H1 (cell line): ENCODE data around the gene FBXL17. TPM values are rescaled to one million over a fixed set of nuclear protein-coding genes. Genes with fewer than 3 reads are reported as not detected.

Experiments used
- CTCF ChIA-PET: fragments of 300-600 bp; sonication (Branson Sonifier 250); formaldehyde crosslinking; loops from one replicate; lab custom pipeline; 2021; ENCODE audit not compliant: partially characterized antibody; lab: Charles Lee
- POLR2A ChIA-PET: fragments of 300-600 bp; sonication (Branson Sonifier 250); formaldehyde crosslinking; loops from one replicate; lab custom pipeline; 2021; ENCODE audit warnings: inconsistent platforms; ENCODE audit not compliant: partially characterized antibody; lab: Charles Lee
- DNase-seq, 2 experiments: peaks; one replicate each; pipeline versions ENCODE4 v3.0.0 to v3.0.0-alpha.2; 2010 to 2022; ENCODE audit warnings: low spot score in 2 of 2, low read depth in 1 of 2, mixed read lengths in 1 of 2
- FAIRE-seq: peaks from 2 replicates; lab custom pipeline; 2011; peaks lifted over from hg19 to GRCh38; lab: Jason Lieb, UNC
- H2AFZ ChIP-seq: 2 replicates; pipeline ENCODE4 v1.8.1; 2012; ENCODE audit warnings: low read length, inconsistent platforms
- H2AK5ac ChIP-seq: 2 replicates; pipeline ENCODE4 v1.6.1; 2013; ENCODE audit warnings: low read depth, low read length
- H2BK120ac ChIP-seq: replicated peaks from 2 replicates; pipeline ENCODE3; 2013; ENCODE audit warnings: low read depth, low read length, inconsistent platforms
- H2BK12ac ChIP-seq: 2 replicates; pipeline ENCODE4 v1.6.1; 2013; ENCODE audit warnings: low read depth, low read length
- H2BK15ac ChIP-seq: 2 replicates; pipeline ENCODE4 v1.6.1; 2013; ENCODE audit warnings: low read length
- H2BK20ac ChIP-seq: 2 replicates; pipeline ENCODE4 v1.6.1; 2013; ENCODE audit warnings: low read length
- H2BK5ac ChIP-seq: 2 replicates; pipeline ENCODE4 v1.6.1; 2013; ENCODE audit warnings: low read depth, low read length
- H3K14ac ChIP-seq: 2 replicates; pipeline ENCODE4 v1.6.1; 2013; ENCODE audit warnings: inconsistent platforms; ENCODE audit not compliant: insufficient read length
- H3K18ac ChIP-seq: 2 replicates; pipeline ENCODE4 v1.6.1; 2013; ENCODE audit warnings: low read length; ENCODE audit errors: extremely low read depth
- H3K23ac ChIP-seq: 2 replicates; pipeline ENCODE4 v1.6.1; 2013; ENCODE audit warnings: inconsistent platforms; ENCODE audit not compliant: insufficient read length
- H3K23me2 ChIP-seq: 2 replicates; pipeline ENCODE4 v1.6.1; 2013; ENCODE audit warnings: low read depth, low read length
- H3K27ac ChIP-seq: 2 replicates; pipeline ENCODE4 v1.6.1; 2011; ENCODE audit warnings: low read depth, low read length, inconsistent platforms
- H3K27me3 ChIP-seq, 4 experiments: replicated peaks in 1 of 4; 1 replicate in 1 of 4; 2 replicates in 3 of 4; pipeline versions ENCODE4 v1.6.1 to v1.8.1; 2011 to 2013; ENCODE audit warnings: low read length in 3 of 4, mild to moderate bottlenecking in 3 of 4, inconsistent platforms in 2 of 4, mixed read lengths in 2 of 4, moderate library complexity in 1 of 4; ENCODE audit not compliant: control insufficient read depth in 3 of 4, insufficient read depth in 3 of 4; ENCODE audit errors: extremely low read depth in 1 of 4
- H3K36me3 ChIP-seq, 4 experiments: 2 replicates each; pipeline versions ENCODE4 v1.6.1 to v1.8.1; 2011 to 2013; ENCODE audit warnings: mild to moderate bottlenecking in 4 of 4, low read length in 3 of 4, moderate library complexity in 2 of 4, control low read depth in 1 of 4, inconsistent platforms in 1 of 4; ENCODE audit not compliant: insufficient read depth in 4 of 4, control insufficient read depth in 2 of 4
- H3K4ac ChIP-seq: replicated peaks from 2 replicates; pipeline ENCODE3; 2013; ENCODE audit warnings: low read length, low read depth, mixed read lengths, inconsistent platforms; ENCODE audit not compliant: insufficient read length
- H3K4me1 ChIP-seq, 4 experiments: replicated peaks in 1 of 4; 1 replicate in 1 of 4; 2 replicates in 3 of 4; pipeline versions ENCODE4 v1.6.1 to v1.8.1; 2011 to 2013; ENCODE audit warnings: low read length in 3 of 4, inconsistent platforms in 2 of 4, mixed read lengths in 1 of 4; ENCODE audit not compliant: insufficient read depth in 4 of 4, control insufficient read depth in 3 of 4
- H3K4me2 ChIP-seq, 2 experiments: 2 replicates each; pipeline versions ENCODE4 v1.6.1 to v1.8.1; 2011 to 2013; ENCODE audit warnings: low read depth in 2 of 2, low read length in 2 of 2, control low read depth in 1 of 2, inconsistent platforms in 1 of 2, mild to moderate bottlenecking in 1 of 2; ENCODE audit not compliant: insufficient read depth in 1 of 2
- H3K4me3 ChIP-seq, 4 experiments: fragments of 200-600, 300-600 bp in 1 of 4; sonication (generic), shearing (Covaris generic), sonication (Bioruptor Twin) in 1 of 4; 2 replicates each; pipeline versions ENCODE4 v1.5.1 to v1.8.1; 2011 to 2016; ENCODE audit warnings: low read length in 4 of 4, low read depth in 3 of 4, control low read depth in 2 of 4, inconsistent platforms in 2 of 4, mild to moderate bottlenecking in 2 of 4, mixed read lengths in 1 of 4, moderate library complexity in 1 of 4; ENCODE audit not compliant: insufficient read depth in 2 of 4; ENCODE audit errors: extremely low read depth in 1 of 4
- H3K56ac ChIP-seq: replicated peaks from 2 replicates; pipeline ENCODE3; 2013; ENCODE audit warnings: low read depth, mild to moderate bottlenecking, mixed read lengths, low read length, inconsistent platforms; ENCODE audit not compliant: insufficient read length
- H3K79me1 ChIP-seq: 2 replicates; pipeline ENCODE4 v1.6.1; 2013; ENCODE audit warnings: low read depth, low read length, control low read depth
- H3K79me2 ChIP-seq, 2 experiments: 2 replicates each; pipeline versions ENCODE4 v1.6.1 to v1.8.1; 2012 to 2013; ENCODE audit warnings: low read length in 2 of 2, mild to moderate bottlenecking in 2 of 2, inconsistent platforms in 1 of 2; ENCODE audit not compliant: insufficient read depth in 2 of 2, control insufficient read depth in 1 of 2
- H3K9ac ChIP-seq, 4 experiments: replicated peaks in 1 of 4; 1 replicate in 1 of 4; 2 replicates in 3 of 4; pipeline versions ENCODE4 v1.6.1 to v1.8.1; 2011 to 2013; ENCODE audit warnings: low read depth in 3 of 4, low read length in 3 of 4, control low read depth in 2 of 4, mild to moderate bottlenecking in 2 of 4, moderate library complexity in 2 of 4, inconsistent platforms in 1 of 4; ENCODE audit errors: extremely low read depth in 1 of 4
- H3K9me3 ChIP-seq, 2 experiments: 2 replicates each; pipeline versions ENCODE4 v1.6.1 to v1.8.1; 2012 to 2013; ENCODE audit warnings: mild to moderate bottlenecking in 2 of 2, moderate library complexity in 2 of 2, control low read depth in 1 of 2, inconsistent platforms in 1 of 2, low read depth in 1 of 2, low read length in 1 of 2, mixed read lengths in 1 of 2; ENCODE audit not compliant: insufficient read depth in 2 of 2
- H4K20me1 ChIP-seq, 2 experiments: replicated peaks in 1 of 2; 2 replicates each; pipeline versions ENCODE3 to v1.8.1; 2011 to 2013; ENCODE audit warnings: inconsistent platforms in 2 of 2, low read length in 2 of 2, mild to moderate bottlenecking in 1 of 2; ENCODE audit not compliant: insufficient read depth in 2 of 2, control insufficient read depth in 1 of 2
- H4K5ac ChIP-seq: 2 replicates; pipeline ENCODE4 v1.6.1; 2013; ENCODE audit warnings: low read length, low read depth, mixed read lengths, inconsistent platforms; ENCODE audit not compliant: insufficient read length
- H4K8ac ChIP-seq: 2 replicates; pipeline ENCODE4 v1.8.0; 2013; ENCODE audit warnings: mild to moderate bottlenecking, moderate library complexity, low read length, inconsistent platforms; ENCODE audit not compliant: insufficient read depth; ENCODE audit errors: extremely low read depth
- H4K91ac ChIP-seq: replicated peaks from 2 replicates; pipeline ENCODE3; 2013; ENCODE audit warnings: low read length, mixed read lengths, inconsistent platforms; ENCODE audit not compliant: insufficient read length
- GABPA ChIP-seq: IDR thresholded peaks from 2 replicates; pipeline ENCODE4 v1.6.1; 2011; ENCODE audit warnings: mild to moderate bottlenecking, low read length, moderate library complexity, borderline replicate concordance; ENCODE audit not compliant: insufficient read depth
- JUND ChIP-seq: IDR thresholded peaks from 2 replicates; pipeline ENCODE4 v1.6.1; 2011; ENCODE audit warnings: mild to moderate bottlenecking, improper control_type of control experiment, low read length
- KDM5A ChIP-seq: fragments of 200-600 bp; IDR thresholded peaks from 2 replicates; pipeline ENCODE4 v1.7.1; 2012; ENCODE audit warnings: mild to moderate bottlenecking, low read length, inconsistent platforms, mixed read lengths
- SP2 ChIP-seq: IDR thresholded peaks from 2 replicates; pipeline ENCODE4 v1.6.1; 2012; ENCODE audit warnings: mild to moderate bottlenecking, low read length, inconsistent platforms
- TAF7 ChIP-seq: optimal IDR thresholded peaks from 2 replicates; pipeline ENCODE3; 2011; ENCODE audit warnings: low read depth, mild to moderate bottlenecking, inconsistent platforms, low read length, moderate library complexity, borderline replicate concordance
- WGBS, 2 experiments: shearing (Covaris generic) in 1 of 2; methylation state at CpG; one replicate each; pipeline versions ENCODE4 v1.1.6 to v1.1.7; 2013 to 2015; ENCODE audit warnings: low lambda C conversion rate in 2 of 2, mixed read lengths in 2 of 2, inconsistent platforms in 1 of 2, low coverage in 1 of 2, missing lambda C conversion rate in 1 of 2; ENCODE audit not compliant: insufficient replicate concordance in 2 of 2, insufficient coverage in 1 of 2, insufficient read length in 1 of 2; ENCODE audit errors: extremely low coverage in 1 of 2, missing lambda C conversion rate in 1 of 2; 5-methylcytosine and 5-hydroxymethylcytosine counted together
- polyA plus RNA-seq, 7 experiments: library from polyadenylated mRNA; depleted of rRNA in 3 of 7; stranded (reverse) in 5 of 7; unstranded in 2 of 7; fragments of >200 nt in 5 of 7; fragments of 200-250 nt in 2 of 7; gene quantifications; 1 replicate in 5 of 7; 2 replicates in 1 of 7; 4 replicates in 1 of 7; pipeline versions ENCODE4 v1.2.1 to v1.2.3, GENCODE V29; 2011 to 2013; ENCODE audit warnings: missing spikeins in 2 of 7, mixed read lengths in 2 of 7
- total RNA-seq: library from RNA; stranded (reverse); fragmentation: NEBNext Ultra II Directional; extraction: Animal tissue kit (Norgen Biotek cat#: 25700); gene quantifications from 2 replicates; pipeline ENCODE4 v1.2.1, GENCODE V29; 2021

FBXL17 gene
- total and polyA plus RNA-seq, 2 of the 8 experiments (the other 6 are each of a cell fraction or from before 2014, with no cell fraction given), result 0.35 to 4.3 TPM

DNA sequence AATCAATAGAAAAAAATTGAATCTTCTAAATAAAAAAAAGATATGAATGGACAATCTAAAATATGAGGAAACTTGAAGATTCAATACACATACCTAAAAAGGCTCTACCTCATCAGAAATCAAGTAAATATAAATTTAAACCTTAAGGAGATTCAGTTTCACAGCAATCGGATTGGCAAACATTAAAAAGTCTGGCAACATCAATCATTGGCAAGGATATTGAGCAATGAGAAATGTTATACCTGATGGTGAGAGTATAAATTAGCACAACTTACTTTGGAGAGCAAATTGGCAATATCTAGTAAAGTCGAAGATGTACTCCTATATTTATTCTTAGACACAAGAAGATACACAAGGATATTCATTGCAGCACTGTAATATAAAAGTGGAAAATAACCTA, 436.8 kb downstream of the FBXL17 start:
- no peak overlapping the region for H2BK20ac ChIP-seq
- no peak overlapping the region for H4K5ac ChIP-seq
- H3K79me2 ChIP-seq, result no peaks in the 10 kb centered on the region
- H2BK120ac ChIP-seq, result no peak overlapping the region
- no peak overlapping the region for H2BK12ac ChIP-seq
- no peaks in the 10 kb centered on the region; the same call in 1 of the 2 replicates for H3K23me2 ChIP-seq
- H2BK15ac ChIP-seq, result no peak overlapping the region
- H4K20me1 ChIP-seq, result no peaks in the 10 kb centered on the region
- no peak for FAIRE-seq
- no peak for DNase-seq
- H3K27me3 ChIP-seq, result no peaks in the 10 kb centered on the region
- H3K56ac ChIP-seq, result no peak overlapping the region
- H3K36me3 ChIP-seq, result no peaks in the 10 kb centered on the region
- CTCF ChIA-PET, result no interaction called here
- TF ChIP-seq GABPA (no peak), SP2 (no peak), TAF7 (no peak), JUND (no peak), KDM5A (no peak)
- TF ChIP-seq, all 59 proteins: peak for 0
- Histone ChIP-seq H2AFZ (no peak overlapping the region), H3K4me2 (no peak overlapping the region), H3K9me3 (no peaks in the 10 kb centered on the region; a peak in 1 of 4 replicates), H3K18ac (no peak overlapping the region), H3K23ac (no peak overlapping the region), H4K91ac (no peak overlapping the region), H3K4ac (no peak overlapping the region), H3K27ac (no peak overlapping the region), H4K8ac (no peak overlapping the region), H2BK5ac (no peak overlapping the region), H2AK5ac (no peak overlapping the region), H3K9ac (no peak overlapping the region), H3K14ac (no peak overlapping the region), H3K4me1 (no peaks in the 10 kb centered on the region), H3K4me3 (no peak overlapping the region), H3K79me1 (no peaks in the 10 kb centered on the region)
- POLR2A ChIA-PET, result no interaction called here
- WGBS, 2 experiments, result 90% methylated on average over 2 of the region's 2 CpGs; no CpG with 5 or more reads in 1 of the 2 experiments
